Mesendoderm (in vitro differentiated cells): ENCODE results near the gene IL34.
"Not testable (repeated sequence)": the region's sequence is repeated elsewhere in the genome, so short reads cannot be mapped to it uniquely, and the experiment has no call there.

Source experiments
- DNase-seq: peaks from one replicate; pipeline ENCODE4 v3.0.0; 2013
- H2AK5ac ChIP-seq: 2 replicates; pipeline ENCODE4 v1.6.1; 2013; ENCODE audit warnings: low read length, inconsistent platforms
- H2BK120ac ChIP-seq: 2 replicates; pipeline ENCODE4 v1.6.1; 2013; ENCODE audit warnings: low read depth, mild to moderate bottlenecking, low read length, moderate library complexity, mixed read lengths
- H2BK15ac ChIP-seq: replicated peaks from 2 replicates; pipeline ENCODE4 v1.6.1; 2013; ENCODE audit warnings: low read depth, mild to moderate bottlenecking, moderate library complexity
- H2BK5ac ChIP-seq: 2 replicates; pipeline ENCODE4 v1.6.1; 2013; ENCODE audit warnings: low read length, inconsistent platforms
- H3K18ac ChIP-seq: 2 replicates; pipeline ENCODE4 v1.6.1; 2013; ENCODE audit warnings: mild to moderate bottlenecking, low read length, mixed read lengths
- H3K23ac ChIP-seq: one replicate; pipeline ENCODE4 v1.6.1; 2013; ENCODE audit warnings: low read length
- H3K27ac ChIP-seq: 2 replicates; pipeline ENCODE4 v1.5.1; 2013; ENCODE audit warnings: low read depth, mild to moderate bottlenecking, inconsistent platforms, low read length, moderate library complexity
- H3K27me3 ChIP-seq: 2 replicates; pipeline ENCODE4 v1.6.1; 2013; ENCODE audit warnings: low read length, control low read depth, mild to moderate bottlenecking, inconsistent platforms; ENCODE audit not compliant: insufficient read depth, poor library complexity
- H3K36me3 ChIP-seq: 2 replicates; pipeline ENCODE4 v1.6.1; 2013; ENCODE audit warnings: low read length, inconsistent platforms; ENCODE audit not compliant: control insufficient read depth, insufficient read depth
- H3K4ac ChIP-seq: one replicate; pipeline ENCODE4 v1.6.1; 2013; ENCODE audit warnings: low read depth, mild to moderate bottlenecking, low read length, moderate library complexity
- H3K4me1 ChIP-seq: 2 replicates; pipeline ENCODE4 v1.6.1; 2013; ENCODE audit warnings: low read depth, low read length, inconsistent platforms; ENCODE audit not compliant: control insufficient read depth
- H3K4me2 ChIP-seq: 2 replicates; pipeline ENCODE4 v1.6.1; 2013; ENCODE audit warnings: low read length
- H3K4me3 ChIP-seq: 2 replicates; pipeline ENCODE4 v1.5.1; 2013; ENCODE audit warnings: mild to moderate bottlenecking, low read length
- H3K56ac ChIP-seq: one replicate; pipeline ENCODE4 v1.6.1; 2013; ENCODE audit warnings: low read length
- H3K79me1 ChIP-seq: 2 replicates; pipeline ENCODE4 v1.6.1; 2013; ENCODE audit warnings: low read length, inconsistent platforms
- H3K79me2 ChIP-seq: 2 replicates; pipeline ENCODE4 v1.6.1; 2013; ENCODE audit warnings: mild to moderate bottlenecking, low read length; ENCODE audit not compliant: control insufficient read depth, insufficient read depth
- H3K9ac ChIP-seq: 2 replicates; pipeline ENCODE4 v1.6.1; 2013; ENCODE audit warnings: low read length, inconsistent platforms
- H4K5ac ChIP-seq: one replicate; pipeline ENCODE4 v1.6.1; 2013; ENCODE audit warnings: low read length
- H4K8ac ChIP-seq: one replicate; pipeline ENCODE4 v1.6.1; 2013; ENCODE audit warnings: low read depth, mild to moderate bottlenecking, control low read depth, low read length, moderate library complexity
- WGBS: extraction: QIAGEN DNeasy Blood & Tissue Kit; methylation state at CpG from one replicate; pipeline ENCODE4 v1.1.7; 2013; ENCODE audit warnings: low lambda C conversion rate, missing lambda C conversion rate; ENCODE audit not compliant: insufficient coverage; ENCODE audit errors: extremely low coverage; 5-methylcytosine and 5-hydroxymethylcytosine counted together

Gene IL34

GRCh38 chr16:70627696-70628095 is 18.7 kb upstream of the IL34 start:
- Histone ChIP-seq H3K79me2 (no peaks in the 10 kb centered on the region), H3K9ac (no peak overlapping the region), H3K18ac (no peak overlapping the region), H2BK15ac (no peak overlapping the region), H2AK5ac (no peak overlapping the region), H3K4ac (no peak overlapping the region), H3K23ac (no peak overlapping the region), H4K8ac (no peak overlapping the region), H3K27me3 (no peaks in the 10 kb centered on the region), H2BK5ac (no peak overlapping the region), H4K5ac (no peak overlapping the region), H3K27ac (no peak overlapping the region), H3K36me3 (no peaks in the 10 kb centered on the region), H3K4me1 (peaks cover 2% of the 10 kb centered on the region), H3K56ac (no peak overlapping the region), H3K4me3 (no peak overlapping the region), H2BK120ac (no peak overlapping the region), H3K79me1 (no peaks in the 10 kb centered on the region), H3K4me2 (no peak overlapping the region)
- DNase-seq: no peak
- WGBS: no CpG with 5 or more reads among the region's 3 CpGs

DNA sequence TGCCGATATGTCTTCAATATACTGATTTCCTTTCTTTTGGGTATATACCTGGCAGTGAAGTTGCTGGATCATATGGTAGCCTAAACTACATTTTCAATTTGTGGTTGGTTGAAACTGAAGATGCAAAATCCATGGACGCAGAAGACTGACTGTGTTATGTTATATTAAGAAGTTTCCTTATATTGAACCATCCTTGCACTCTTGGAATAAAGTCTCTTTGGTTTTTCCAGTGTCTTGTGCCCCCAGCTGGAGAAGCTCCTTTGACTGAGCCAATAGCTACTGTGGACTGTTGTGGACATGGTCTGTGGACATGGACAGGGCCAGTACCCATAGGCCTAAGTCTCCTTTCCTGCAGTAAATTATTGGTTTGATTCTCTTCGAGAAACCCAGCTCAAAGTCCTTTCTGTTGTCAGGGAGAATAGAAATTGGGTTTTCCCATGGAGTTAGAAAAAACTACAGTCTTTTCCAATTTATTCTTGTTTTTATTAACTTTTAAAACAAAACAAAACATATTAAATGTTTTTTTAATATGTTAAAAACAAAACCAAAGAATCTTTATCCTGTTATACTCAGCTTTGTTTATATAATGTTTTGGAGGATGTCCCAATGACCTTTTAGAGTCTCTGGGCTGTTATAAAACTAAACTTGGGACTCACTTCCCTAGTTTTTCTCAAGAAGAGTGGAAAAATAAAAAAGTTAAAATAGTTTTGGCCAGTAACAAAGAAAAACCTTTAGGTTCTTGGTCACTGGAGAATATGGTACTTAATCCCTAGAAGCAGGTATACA is 15.2 kb upstream of the IL34 start:
- no CpG with 5 or more reads among the region's 3 CpGs for WGBS
- Histone ChIP-seq H2BK120ac (no peak overlapping the region), H3K9ac (no peak overlapping the region), H3K4me3 (no peak overlapping the region), H3K4me2 (no peak overlapping the region), H3K56ac (no peak overlapping the region), H2BK5ac (no peak overlapping the region), H3K27me3 (no peaks in the 10 kb centered on the region), H3K79me2 (no peaks in the 10 kb centered on the region), H3K27ac (no peak overlapping the region), H4K5ac (no peak overlapping the region), H3K4me1 (no peaks in the 10 kb centered on the region), H3K18ac (no peak overlapping the region), H3K36me3 (no peaks in the 10 kb centered on the region), H4K8ac (no peak overlapping the region), H2AK5ac (no peak overlapping the region), H3K79me1 (no peaks in the 10 kb centered on the region), H3K4ac (no peak overlapping the region), H2BK15ac (no peak overlapping the region), H3K23ac (no peak overlapping the region)
- DNase-seq: no peak

GRCh38 chr16:70632273-70632672 is 14.1 kb upstream of the IL34 start:
- H3K56ac ChIP-seq: no peak overlapping the region
- no peak for DNase-seq
- H2BK15ac ChIP-seq: no peak overlapping the region
- no peak overlapping the region for H3K27ac ChIP-seq
- H3K27me3 ChIP-seq: no peaks in the 10 kb centered on the region
- no peak overlapping the region for H3K9ac ChIP-seq
- H2BK5ac ChIP-seq: no peak overlapping the region
- H3K4me2 ChIP-seq: no peak overlapping the region
- H3K4me3 ChIP-seq: no peak overlapping the region
- H3K79me1 ChIP-seq: no peaks in the 10 kb centered on the region
- H3K36me3 ChIP-seq: no peaks in the 10 kb centered on the region
- no peak overlapping the region for H4K5ac ChIP-seq
- H3K79me2 ChIP-seq: no peaks in the 10 kb centered on the region
- H3K4ac ChIP-seq: no peak overlapping the region
- H3K18ac ChIP-seq: no peak overlapping the region
- no peak overlapping the region for H3K23ac ChIP-seq
- WGBS: no CpG with 5 or more reads among the region's 5 CpGs
- no peaks in the 10 kb centered on the region for H3K4me1 ChIP-seq
- H2BK120ac ChIP-seq: no peak overlapping the region
- no peak overlapping the region for H4K8ac ChIP-seq
- no peak overlapping the region for H2AK5ac ChIP-seq

DNA sequence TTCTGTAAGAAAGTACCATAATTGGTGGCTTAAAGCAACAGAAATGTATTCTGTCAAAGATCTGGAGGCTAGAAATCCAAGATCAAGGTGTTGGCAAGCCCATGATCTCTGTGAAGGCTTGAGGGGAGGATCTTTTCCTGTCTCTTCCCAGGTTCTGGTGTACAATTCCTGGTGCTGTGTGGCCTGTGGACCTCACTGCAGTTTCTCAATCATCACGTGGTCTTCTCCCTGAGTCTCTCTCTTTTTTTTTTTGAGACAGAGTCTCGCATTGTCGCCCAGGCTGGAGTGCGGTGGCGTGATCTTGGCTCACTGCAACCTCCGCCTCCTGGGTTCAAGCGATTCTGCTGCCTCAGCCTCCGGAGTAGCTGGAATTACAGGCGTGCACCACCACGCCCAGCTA is 12.7 kb upstream of the IL34 start:
- H2BK5ac ChIP-seq, H3K27ac ChIP-seq, H2AK5ac ChIP-seq, H3K56ac ChIP-seq, H3K27me3 ChIP-seq, H3K4me1 ChIP-seq, H4K5ac ChIP-seq, DNase-seq, H3K18ac ChIP-seq, H3K36me3 ChIP-seq, H3K4ac ChIP-seq, H4K8ac ChIP-seq, H3K79me2 ChIP-seq, H3K23ac ChIP-seq, H2BK120ac ChIP-seq, H3K4me2 ChIP-seq, H3K4me3 ChIP-seq, H2BK15ac ChIP-seq, H3K79me1 ChIP-seq, H3K9ac ChIP-seq: not testable (repeated sequence)
- WGBS: no CpG with 5 or more reads among the region's 10 CpGs

DNA sequence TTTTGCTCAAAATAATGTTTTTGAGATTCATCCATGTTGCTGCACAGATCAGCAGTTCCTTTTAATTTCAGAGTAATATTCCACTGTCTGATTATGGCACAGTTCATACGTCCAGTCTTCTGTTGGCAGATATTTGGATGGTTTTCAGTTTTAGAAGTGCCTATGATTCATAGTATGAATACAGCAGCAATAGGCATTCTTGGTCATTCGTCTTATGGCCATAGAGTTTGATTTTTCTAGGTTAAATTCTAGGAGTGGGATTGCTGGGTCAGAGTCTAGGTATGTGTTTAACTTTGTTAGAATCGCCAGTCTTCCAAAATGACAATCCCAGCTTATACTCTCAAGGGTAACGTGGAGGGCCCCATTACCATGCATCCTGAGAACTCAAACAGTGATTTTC is 11.5 kb upstream of the IL34 start:
- Histone ChIP-seq H3K79me1 (no peaks in the 10 kb centered on the region), H4K8ac (no peak overlapping the region), H4K5ac (no peak overlapping the region), H3K36me3 (no peaks in the 10 kb centered on the region), H3K4ac (no peak overlapping the region), H3K4me1 (no peaks in the 10 kb centered on the region), H3K4me3 (no peak overlapping the region), H3K9ac (no peak overlapping the region), H3K4me2 (no peak overlapping the region), H2BK5ac (no peak overlapping the region), H3K79me2 (no peaks in the 10 kb centered on the region), H3K27me3 (no peaks in the 10 kb centered on the region), H2AK5ac (no peak overlapping the region), H3K27ac (no peak overlapping the region), H3K23ac (no peak overlapping the region), H3K56ac (no peak overlapping the region), H2BK120ac (no peak overlapping the region), H3K18ac (no peak overlapping the region), H2BK15ac (no peak overlapping the region)
- no peak for DNase-seq
- WGBS: no CpG with 5 or more reads among the region's 4 CpGs
